Kidney epithelial cell (primary cell): ENCODE measurements around the gene NDUFAF3. TPM values are rescaled to one million over a fixed set of nuclear protein-coding genes. Genes with fewer than 3 reads are reported as not detected.

Experiments used
- DNase-seq: peaks from one replicate; pipeline ENCODE4 v3.0.0-alpha.2; 2010; ENCODE audit warnings: low read depth
- H3K27me3 ChIP-seq: 2 replicates; pipeline ENCODE4 v1.6.0; 2011; ENCODE audit warnings: low read length; ENCODE audit not compliant: control insufficient read depth, insufficient read depth
- H3K36me3 ChIP-seq: 2 replicates; pipeline ENCODE4 v1.5.1; 2011; ENCODE audit warnings: low read length; ENCODE audit not compliant: control insufficient read depth, insufficient read depth
- H3K4me3 ChIP-seq: 2 replicates; pipeline ENCODE4 v1.5.1; 2011; ENCODE audit warnings: low read depth, mild to moderate bottlenecking, control low read depth, low read length
- total RNA-seq: library from RNA; depleted of rRNA; stranded (reverse); fragments of >200 nt; gene quantifications from 2 replicates; pipeline ENCODE4 v1.2.3, GENCODE V29; 2015
- TF ChIP-seq, protein P1 (sequence below): IDR thresholded peaks from 2 replicates; pipeline ENCODE4 v1.5.1; 2011; ENCODE audit warnings: mild to moderate bottlenecking, moderate library complexity, low read length, control low read depth, inconsistent platforms; ENCODE audit not compliant: insufficient read depth, poor library complexity, severe bottlenecking

NDUFAF3 gene
- total RNA-seq, 1 donor from 2014 or later = 102 TPM

- Histone ChIP-seq H3K27me3 (no peaks in the 10 kb centered on the region), H3K4me3 (no peak overlapping the region), H3K36me3 (peaks cover 4% of the 10 kb centered on the region)
- DNase-seq = no peak
- TF ChIP-seq, protein P1, sequence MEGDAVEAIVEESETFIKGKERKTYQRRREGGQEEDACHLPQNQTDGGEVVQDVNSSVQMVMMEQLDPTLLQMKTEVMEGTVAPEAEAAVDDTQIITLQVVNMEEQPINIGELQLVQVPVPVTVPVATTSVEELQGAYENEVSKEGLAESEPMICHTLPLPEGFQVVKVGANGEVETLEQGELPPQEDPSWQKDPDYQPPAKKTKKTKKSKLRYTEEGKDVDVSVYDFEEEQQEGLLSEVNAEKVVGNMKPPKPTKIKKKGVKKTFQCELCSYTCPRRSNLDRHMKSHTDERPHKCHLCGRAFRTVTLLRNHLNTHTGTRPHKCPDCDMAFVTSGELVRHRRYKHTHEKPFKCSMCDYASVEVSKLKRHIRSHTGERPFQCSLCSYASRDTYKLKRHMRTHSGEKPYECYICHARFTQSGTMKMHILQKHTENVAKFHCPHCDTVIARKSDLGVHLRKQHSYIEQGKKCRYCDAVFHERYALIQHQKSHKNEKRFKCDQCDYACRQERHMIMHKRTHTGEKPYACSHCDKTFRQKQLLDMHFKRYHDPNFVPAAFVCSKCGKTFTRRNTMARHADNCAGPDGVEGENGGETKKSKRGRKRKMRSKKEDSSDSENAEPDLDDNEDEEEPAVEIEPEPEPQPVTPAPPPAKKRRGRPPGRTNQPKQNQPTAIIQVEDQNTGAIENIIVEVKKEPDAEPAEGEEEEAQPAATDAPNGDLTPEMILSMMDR = no peak
Observed at GRCh38 chr3:49025005-49025792, 3.3 kb downstream of the NDUFAF3 start.

GRCh38 chr3:49025793-49026520 lies 4.0 kb downstream of the NDUFAF3 start:
- H3K36me3 ChIP-seq = peaks cover 4% of the 10 kb centered on the region
- no peaks in the 10 kb centered on the region for H3K27me3 ChIP-seq
- DNase-seq = no peak
- H3K4me3 ChIP-seq = no peak overlapping the region
- TF ChIP-seq, protein P1 = no peak

DNA sequence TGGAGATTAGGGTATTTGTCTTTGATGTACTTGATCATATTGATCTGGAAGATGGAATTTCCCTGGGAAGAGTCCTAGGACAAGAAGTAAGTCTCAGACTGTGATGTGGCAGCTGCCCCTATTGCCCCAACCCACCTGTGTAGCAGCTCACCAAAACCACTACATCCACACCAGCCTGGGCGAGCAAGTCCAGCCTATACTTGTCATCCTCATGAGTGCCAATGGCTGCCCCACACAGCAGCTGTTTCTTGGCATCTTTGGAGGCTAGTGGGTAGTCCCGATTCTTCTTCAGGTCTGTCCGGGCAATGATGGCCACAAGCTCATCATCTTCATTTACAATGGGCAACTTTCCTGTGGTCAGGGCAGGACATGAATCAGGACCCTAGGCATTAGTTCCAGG lies 4.6 kb downstream of the NDUFAF3 start:
- H3K4me3 ChIP-seq = no peak overlapping the region
- peaks cover 4% of the 10 kb centered on the region for H3K36me3 ChIP-seq
- TF ChIP-seq, protein P1 = no peak
- no peak for DNase-seq
- no peaks in the 10 kb centered on the region for H3K27me3 ChIP-seq

GRCh38 chr3:49027634-49028033 lies 5.7 kb downstream of the NDUFAF3 start:
- TF ChIP-seq, protein P1 = no peak
- peaks cover 4% of the 10 kb centered on the region for H3K36me3 ChIP-seq
- no peak for DNase-seq
- H3K4me3 ChIP-seq = no peak overlapping the region
- no peaks in the 10 kb centered on the region for H3K27me3 ChIP-seq

GRCh38 chr3:49028298-49028672 lies 6.4 kb downstream of the NDUFAF3 start:
- Histone ChIP-seq H3K36me3 (peaks cover 4% of the 10 kb centered on the region), H3K27me3 (no peaks in the 10 kb centered on the region), H3K4me3 (peak overlapping the region; percentile 70)
- TF ChIP-seq, protein P1 = no peak
- no peak for DNase-seq
